Lower leg skin (tissue), 3 donors: ENCODE measurements around the gene PPARA.

Experiments used
- POLR2A ChIP-seq, 2 donors: fragments of 450-650 bp; IDR thresholded peaks; one replicate each; pipeline ENCODE4 v1.6.1; 2016 to 2017; ENCODE audit warnings: antibody characterized with exemption in 2 of 2, mild to moderate bottlenecking in 1 of 2, moderate library complexity in 1 of 2
- TF ChIP-seq, protein P1 (sequence below), 3 donors: fragments of 450-650 bp; IDR thresholded peaks; one replicate each; pipeline ENCODE4 v1.5.1; 2016; ENCODE audit warnings: antibody characterized with exemption in 3 of 3, mild to moderate bottlenecking in 3 of 3, moderate library complexity in 2 of 3

DNA sequence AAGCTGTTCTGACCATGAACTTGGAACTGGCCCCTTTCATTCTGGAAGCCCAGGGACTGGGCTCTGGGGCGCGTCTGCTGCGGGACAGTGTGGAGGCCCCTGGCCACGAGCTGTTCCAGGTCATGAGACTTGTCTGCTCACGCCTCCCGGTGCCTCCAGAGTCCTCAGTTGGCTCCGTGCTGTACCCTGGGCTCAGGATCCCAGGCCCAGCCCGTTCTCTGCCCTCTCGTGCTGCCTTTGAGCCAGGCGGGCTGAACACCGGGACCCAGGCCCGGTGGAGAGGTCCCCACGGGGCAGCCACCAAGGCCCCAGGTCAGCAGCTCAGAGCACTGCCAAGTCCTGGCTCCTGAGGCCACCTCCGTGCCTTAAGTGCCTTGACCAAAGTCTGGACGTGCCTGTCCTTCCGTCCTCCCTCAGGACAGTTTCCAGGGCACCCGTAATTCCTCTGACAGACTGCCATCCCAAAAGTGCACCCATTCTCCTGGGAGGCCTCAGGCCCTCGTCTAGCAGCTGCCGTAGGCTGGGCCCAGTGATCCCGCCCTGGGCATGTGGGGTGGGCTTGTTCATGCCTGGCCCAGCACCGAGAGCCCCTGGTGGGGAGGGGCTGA lies 36.3 kb upstream of the PPARA start:
- TF ChIP-seq, protein P1, sequence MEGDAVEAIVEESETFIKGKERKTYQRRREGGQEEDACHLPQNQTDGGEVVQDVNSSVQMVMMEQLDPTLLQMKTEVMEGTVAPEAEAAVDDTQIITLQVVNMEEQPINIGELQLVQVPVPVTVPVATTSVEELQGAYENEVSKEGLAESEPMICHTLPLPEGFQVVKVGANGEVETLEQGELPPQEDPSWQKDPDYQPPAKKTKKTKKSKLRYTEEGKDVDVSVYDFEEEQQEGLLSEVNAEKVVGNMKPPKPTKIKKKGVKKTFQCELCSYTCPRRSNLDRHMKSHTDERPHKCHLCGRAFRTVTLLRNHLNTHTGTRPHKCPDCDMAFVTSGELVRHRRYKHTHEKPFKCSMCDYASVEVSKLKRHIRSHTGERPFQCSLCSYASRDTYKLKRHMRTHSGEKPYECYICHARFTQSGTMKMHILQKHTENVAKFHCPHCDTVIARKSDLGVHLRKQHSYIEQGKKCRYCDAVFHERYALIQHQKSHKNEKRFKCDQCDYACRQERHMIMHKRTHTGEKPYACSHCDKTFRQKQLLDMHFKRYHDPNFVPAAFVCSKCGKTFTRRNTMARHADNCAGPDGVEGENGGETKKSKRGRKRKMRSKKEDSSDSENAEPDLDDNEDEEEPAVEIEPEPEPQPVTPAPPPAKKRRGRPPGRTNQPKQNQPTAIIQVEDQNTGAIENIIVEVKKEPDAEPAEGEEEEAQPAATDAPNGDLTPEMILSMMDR (IDR thresholded peaks at IDR 0.05), result no peak
- TF ChIP-seq POLR2A (IDR thresholded peaks at IDR 0.05), result no peak
